Hindlimb muscle (tissue), 1 donor: ENCODE measurements around the gene PTPRG. TPM values are rescaled to one million over a fixed set of nuclear protein-coding genes. Genes with fewer than 3 reads are reported as not detected.

ENCODE experiments used
- DNase-seq: peaks from one replicate; pipeline ENCODE4 v3.0.0-alpha.2; 2013
- polyA plus RNA-seq: library from polyadenylated mRNA; unstranded; fragments of 120-200 nt; gene quantifications from one replicate; pipeline ENCODE4 v1.2.1, GENCODE V29; 2013; ENCODE audit not compliant: insufficient read length

PTPRG gene
- polyA plus RNA-seq, 1 donor: 29.4 TPM

- no peak for DNase-seq
Measured at GRCh38 chr3:62169906-62170660, 608.7 kb downstream of the PTPRG start.

DNA sequence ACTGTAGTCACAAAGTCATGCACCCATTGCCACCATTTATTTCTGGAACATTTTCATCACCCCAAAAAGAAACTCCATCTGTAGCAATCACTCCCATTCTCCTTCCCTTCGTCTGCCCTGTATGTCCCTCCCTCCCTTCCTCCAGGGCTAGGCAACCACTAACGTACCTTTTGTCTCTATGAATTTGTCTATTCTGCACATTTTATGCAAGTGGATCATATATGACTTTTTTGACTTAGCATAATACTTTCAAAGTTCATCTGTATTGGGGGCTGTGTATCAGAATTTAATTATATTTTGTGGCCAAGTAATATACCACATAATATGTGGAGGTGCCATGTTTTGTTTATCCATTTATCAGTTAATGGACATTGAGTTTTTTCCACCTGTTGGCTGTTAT lies 610.4 kb downstream of the PTPRG start:
- DNase-seq: no peak

GRCh38 chr3:62172199-62172598 lies 610.8 kb downstream of the PTPRG start:
- no peak for DNase-seq

DNA sequence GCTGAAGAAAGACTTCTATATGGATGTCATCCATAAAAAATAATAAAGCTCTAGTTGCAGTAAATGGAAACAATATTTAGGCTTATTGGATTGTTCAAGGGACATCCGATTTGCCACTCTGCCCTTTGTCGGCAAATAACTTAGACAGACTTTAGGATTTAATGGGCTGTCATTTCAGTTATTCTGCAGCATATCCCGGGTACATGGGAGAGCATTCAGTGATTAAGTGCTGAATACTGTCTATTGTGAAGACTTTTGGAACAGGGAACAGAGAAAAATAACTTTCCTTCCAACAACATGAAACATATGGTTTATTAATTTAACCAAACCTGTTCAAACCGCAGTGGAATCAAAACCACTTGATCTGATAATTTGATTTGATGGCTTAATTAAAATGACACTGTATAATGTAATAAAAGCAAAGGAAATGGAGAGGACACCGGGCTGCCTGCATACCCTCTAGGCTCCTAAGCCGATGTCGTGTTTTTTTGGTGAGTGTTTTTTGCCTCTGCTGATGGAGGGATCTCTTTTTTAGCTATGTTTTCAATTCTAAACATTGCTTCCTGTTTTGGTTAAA lies 612.7 kb downstream of the PTPRG start:
- no peak for DNase-seq

DNA sequence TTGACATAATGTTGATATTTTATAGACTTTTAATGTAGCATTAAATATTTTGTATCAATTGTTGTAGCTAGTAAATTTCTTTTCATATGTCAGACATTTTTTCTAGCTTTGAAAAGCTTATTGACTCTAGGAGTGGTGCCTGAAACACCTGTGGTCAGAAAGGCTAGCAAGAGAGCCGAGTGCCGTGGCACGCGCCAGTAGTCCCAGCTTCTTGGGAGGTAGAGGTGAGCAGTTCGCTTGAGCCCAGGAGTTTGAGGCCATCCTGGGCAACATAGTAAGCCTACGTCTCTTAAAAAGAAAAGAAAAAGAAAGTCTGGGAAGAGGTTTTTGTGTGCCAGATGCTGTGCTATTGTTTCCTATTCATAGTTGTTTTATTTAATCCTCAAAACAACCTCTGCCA lies 613.8 kb downstream of the PTPRG start:
- no peak for DNase-seq

GRCh38 chr3:62178032-62178431 lies 616.7 kb downstream of the PTPRG start:
- DNase-seq: no peak

- no peak for DNase-seq
Measured at GRCh38 chr3:62178739-62179600, 617.6 kb downstream of the PTPRG start.

- DNase-seq: no peak
Measured at GRCh38 chr3:62180514-62180913, 619.1 kb downstream of the PTPRG start.

DNA sequence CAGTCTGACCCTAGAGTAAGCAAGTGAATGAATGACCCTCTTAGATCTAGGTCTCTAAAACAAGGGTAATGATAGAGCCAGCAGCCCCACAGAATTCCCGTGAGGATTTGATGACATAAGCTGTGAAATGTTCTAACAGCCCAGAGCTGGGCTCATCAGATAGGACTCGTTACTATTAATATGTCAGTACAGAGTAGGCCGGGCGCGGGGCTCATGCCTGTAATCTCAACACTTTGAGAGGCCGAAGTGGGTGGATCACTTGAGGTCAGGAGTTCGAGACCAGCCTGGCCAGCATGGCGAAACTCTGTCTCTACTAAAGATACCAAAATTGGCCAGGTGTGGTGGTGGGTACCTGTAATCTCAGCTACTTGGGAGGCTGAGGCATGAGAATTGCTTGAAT lies 621.7 kb downstream of the PTPRG start:
- no peak for DNase-seq

GRCh38 chr3:62183969-62184368 lies 622.6 kb downstream of the PTPRG start:
- no peak for DNase-seq

DNA sequence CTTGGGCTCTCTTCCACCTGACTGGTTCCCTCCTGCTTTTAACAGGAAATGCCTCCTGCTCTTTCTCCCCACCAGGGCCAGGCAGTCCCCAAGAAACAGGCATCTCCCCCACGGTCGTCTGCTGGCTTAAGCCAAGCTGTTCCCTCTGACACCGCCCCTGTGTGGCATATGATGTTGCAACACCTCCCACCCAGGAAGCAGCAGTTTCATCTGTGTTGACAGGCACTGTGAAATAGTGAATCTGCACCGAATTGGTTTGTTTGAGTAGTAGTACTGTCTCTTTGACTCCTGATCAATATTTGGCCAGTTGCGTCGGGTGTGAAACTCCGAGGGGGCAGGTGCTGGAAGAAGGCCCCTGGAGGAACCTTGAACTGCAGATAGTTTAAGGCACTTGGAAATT lies 623.2 kb downstream of the PTPRG start:
- no peak for DNase-seq

- DNase-seq: no peak
Measured at GRCh38 chr3:62187022-62187431, 625.7 kb downstream of the PTPRG start.

GRCh38 chr3:62188681-62189375 lies 627.5 kb downstream of the PTPRG start:
- peak; percentile 79 for DNase-seq

DNA sequence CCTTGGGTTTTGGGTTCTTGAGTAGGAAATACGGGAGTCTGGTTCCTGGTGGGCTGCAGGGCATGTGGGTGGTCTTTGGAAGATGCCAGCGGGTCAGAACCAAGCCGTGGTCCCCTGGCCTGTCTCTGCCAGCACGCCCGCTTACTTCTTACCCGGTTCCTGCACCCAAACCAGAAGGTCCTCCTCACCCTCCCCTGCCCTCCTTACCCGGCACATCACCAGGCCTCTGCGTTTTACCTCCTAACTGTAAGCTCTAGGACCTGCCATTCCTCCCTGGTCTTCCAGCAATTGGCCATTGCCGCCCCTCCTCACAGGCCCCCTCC lies 628.0 kb downstream of the PTPRG start:
- no peak for DNase-seq

- DNase-seq: no peak
Measured at GRCh38 chr3:62192891-62193290, 631.5 kb downstream of the PTPRG start.

- DNase-seq: no peak
Measured at GRCh38 chr3:62193586-62194345, 632.4 kb downstream of the PTPRG start.

DNA sequence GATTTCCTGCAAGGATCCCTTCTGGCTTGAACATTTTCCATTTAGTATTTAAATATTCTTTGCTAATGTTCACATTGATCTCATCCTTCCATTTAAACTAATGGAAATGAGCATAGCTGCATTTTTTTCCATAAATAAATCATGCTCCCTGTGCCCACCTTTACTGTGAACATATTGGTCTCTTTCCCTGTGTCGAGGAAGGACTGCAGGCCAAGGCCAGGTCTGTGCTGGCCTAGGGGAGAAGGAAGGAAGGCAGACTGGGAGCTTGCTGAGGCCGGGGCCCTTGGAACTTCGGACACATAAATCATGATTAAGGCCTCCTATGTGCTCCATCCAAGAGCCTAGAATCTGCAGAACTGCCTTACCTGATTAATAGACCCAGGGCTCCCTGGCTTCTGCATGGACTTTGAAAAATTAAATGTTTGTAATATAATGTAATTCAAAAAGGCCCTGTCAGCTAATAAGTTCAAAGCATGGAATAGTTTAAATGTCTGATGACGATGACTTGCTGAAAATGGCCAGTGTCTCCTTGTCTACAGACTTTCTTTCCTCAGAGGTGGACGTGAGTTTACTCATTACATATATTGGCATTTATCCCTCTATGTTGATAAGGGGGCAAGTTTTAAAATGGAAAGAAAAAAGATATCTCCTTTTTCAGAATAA lies 636.1 kb downstream of the PTPRG start:
- no peak for DNase-seq

DNA sequence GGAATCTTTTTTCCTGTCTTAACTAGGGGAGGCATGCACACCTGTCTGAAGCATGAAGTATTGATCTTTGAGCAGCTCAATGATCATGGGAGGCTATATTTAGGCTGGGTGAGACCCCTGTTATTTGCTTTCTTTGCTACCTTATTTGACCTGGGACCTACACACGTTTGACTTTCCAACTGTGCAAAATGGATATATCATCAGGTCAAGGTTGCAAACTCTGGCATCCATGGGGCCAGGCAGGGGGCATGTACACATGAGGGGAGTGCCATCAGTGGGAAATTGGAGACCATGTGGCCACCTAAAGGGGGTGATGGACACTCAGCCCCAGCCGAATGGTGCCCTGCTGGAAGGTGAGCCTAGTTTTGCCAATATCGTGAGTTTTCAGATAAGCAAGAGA lies 637.8 kb downstream of the PTPRG start:
- no peak for DNase-seq

- DNase-seq: no peak
Measured at GRCh38 chr3:62201438-62202035, 640.2 kb downstream of the PTPRG start.

- no peak for DNase-seq
Measured at GRCh38 chr3:62203152-62203551, 641.8 kb downstream of the PTPRG start.

- no peak for DNase-seq
Measured at GRCh38 chr3:62203561-62203960, 642.2 kb downstream of the PTPRG start.
